ENCODE results near the gene SLC44A3. TPM values are rescaled to one million over a fixed set of nuclear protein-coding genes. Genes with fewer than 3 reads are reported as not detected.

Gene SLC44A3
- total and polyA plus RNA-seq, 2 of the 13 experiments (the other 11 are each of a cell fraction or from before 2014, with no cell fraction given) = 6.8 to 14.1 TPM

DNA sequence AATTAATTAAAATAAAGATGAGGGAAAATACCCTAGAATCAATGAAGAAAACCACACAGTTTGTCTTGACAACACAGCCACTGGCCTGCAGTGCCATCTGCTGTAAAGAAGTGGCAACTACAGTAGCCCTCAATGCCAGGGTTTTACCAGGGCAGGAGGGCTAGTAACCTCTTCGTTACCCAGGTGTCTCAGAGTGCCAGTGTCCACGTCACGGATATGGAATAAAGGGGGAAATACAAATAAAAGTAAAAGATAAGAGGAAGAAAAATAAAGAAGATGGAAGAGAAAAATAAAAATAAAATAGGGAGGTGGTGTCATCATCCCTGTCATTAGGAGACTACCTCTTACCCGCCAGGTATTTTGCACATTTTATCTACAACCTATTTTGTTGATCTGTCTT, 14.2 kb upstream of the SLC44A3 start:
- 42% methylated on average over 4 of the region's 4 CpGs for WGBS (ENCODE audit: low lambda C conversion rate)
- TF ChIP-seq, protein P1, sequence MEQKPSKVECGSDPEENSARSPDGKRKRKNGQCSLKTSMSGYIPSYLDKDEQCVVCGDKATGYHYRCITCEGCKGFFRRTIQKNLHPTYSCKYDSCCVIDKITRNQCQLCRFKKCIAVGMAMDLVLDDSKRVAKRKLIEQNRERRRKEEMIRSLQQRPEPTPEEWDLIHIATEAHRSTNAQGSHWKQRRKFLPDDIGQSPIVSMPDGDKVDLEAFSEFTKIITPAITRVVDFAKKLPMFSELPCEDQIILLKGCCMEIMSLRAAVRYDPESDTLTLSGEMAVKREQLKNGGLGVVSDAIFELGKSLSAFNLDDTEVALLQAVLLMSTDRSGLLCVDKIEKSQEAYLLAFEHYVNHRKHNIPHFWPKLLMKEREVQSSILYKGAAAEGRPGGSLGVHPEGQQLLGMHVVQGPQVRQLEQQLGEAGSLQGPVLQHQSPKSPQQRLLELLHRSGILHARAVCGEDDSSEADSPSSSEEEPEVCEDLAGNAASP (CRISPR knock-in tag; IDR thresholded peaks at IDR 0.05; ENCODE audit: borderline replicate concordance) = no peak
- TF ChIP-seq GATAD2A (CRISPR knock-in tag; IDR thresholded peaks at IDR 0.05) (peak; percentile 41; the same call in 1 of the 2 replicates), TCF7 (IDR thresholded peaks at IDR 0.05; ENCODE audit: low read depth) (no peak), ZNF724P (CRISPR knock-in tag; IDR thresholded peaks at IDR 0.05; ENCODE audit: borderline replicate concordance) (no peak), ZNF331 (CRISPR knock-in tag; IDR thresholded peaks at IDR 0.05) (0 out of 2 replicates have a peak, but pooled peaks have one; percentile 27), CHD4 (IDR thresholded peaks at IDR 0.05; ENCODE audit: borderline replicate concordance, low read length) (no peak), ZNF224 (CRISPR knock-in tag; IDR thresholded peaks at IDR 0.05) (no peak), ZNF143 (CRISPR knock-in tag; IDR thresholded peaks at IDR 0.05) (no peak), CENPX (CRISPR knock-in tag; IDR thresholded peaks at IDR 0.05) (no peak), SAFB2 (CRISPR knock-in tag; IDR thresholded peaks at IDR 0.05; ENCODE audit: borderline replicate concordance, low read depth) (no peak), RAD21 (CRISPR knock-in tag; IDR thresholded peaks at IDR 0.05) (peak; percentile 83), SRSF1 (optimal IDR thresholded peaks at IDR 0.05; ENCODE audit: low read depth, low read length) (no peak), ZNF431 (CRISPR knock-in tag; IDR thresholded peaks at IDR 0.05; ENCODE audit: borderline replicate concordance, low read depth) (no peak), ZNF530 (CRISPR knock-in tag; IDR thresholded peaks at IDR 0.05; ENCODE audit: low read depth) (no peak), SOX5 (CRISPR knock-in tag; IDR thresholded peaks at IDR 0.05; ENCODE audit: borderline replicate concordance) (peak; percentile 21; the same call in 1 of the 2 replicates), SMC3 (IDR thresholded peaks at IDR 0.05; ENCODE audit: low read length) (peak; percentile 93), ERF (CRISPR knock-in tag; IDR thresholded peaks at IDR 0.05) (peak; percentile 26; the same call in 1 of the 2 replicates), CREB1 (IDR thresholded peaks at IDR 0.05) (peak; percentile 68), CREB1 (CRISPR knock-in tag; IDR thresholded peaks at IDR 0.05) (no peak), IRF2 (CRISPR knock-in tag; IDR thresholded peaks at IDR 0.05) (0 out of 2 replicates have a peak, but pooled peaks have one; percentile 24), FOSL2 (CRISPR knock-in tag; IDR thresholded peaks at IDR 0.05) (peak; percentile 21; the same call in 1 of the 2 replicates), PAF1 (CRISPR knock-in tag; IDR thresholded peaks at IDR 0.05) (no peak)
- TF ChIP-seq, protein P2, sequence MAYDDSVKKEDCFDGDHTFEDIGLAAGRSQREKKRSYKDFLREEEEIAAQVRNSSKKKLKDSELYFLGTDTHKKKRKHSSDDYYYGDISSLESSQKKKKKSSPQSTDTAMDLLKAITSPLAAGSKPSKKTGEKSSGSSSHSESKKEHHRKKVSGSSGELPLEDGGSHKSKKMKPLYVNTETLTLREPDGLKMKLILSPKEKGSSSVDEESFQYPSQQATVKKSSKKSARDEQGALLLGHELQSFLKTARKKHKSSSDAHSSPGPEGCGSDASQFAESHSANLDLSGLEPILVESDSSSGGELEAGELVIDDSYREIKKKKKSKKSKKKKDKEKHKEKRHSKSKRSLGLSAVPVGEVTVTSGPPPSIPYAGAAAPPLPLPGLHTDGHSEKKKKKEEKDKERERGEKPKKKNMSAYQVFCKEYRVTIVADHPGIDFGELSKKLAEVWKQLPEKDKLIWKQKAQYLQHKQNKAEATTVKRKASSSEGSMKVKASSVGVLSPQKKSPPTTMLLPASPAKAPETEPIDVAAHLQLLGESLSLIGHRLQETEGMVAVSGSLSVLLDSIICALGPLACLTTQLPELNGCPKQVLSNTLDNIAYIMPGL (CRISPR knock-in tag; IDR thresholded peaks at IDR 0.05; ENCODE audit: borderline replicate concordance in 1 of 2, low read depth in 1 of 2) = peak in 1 of 2 experiments; percentile 35; a peak in 1 of 4 replicates

More for the DNA sequence above, 14.2 kb upstream of the SLC44A3 start:
- Histone ChIP-seq H3K79me2 (ENCODE audit: insufficient read depth, low read length) (no peaks in the 10 kb centered on the region), H3K36me3 (replicated peaks in 1 of 2; ENCODE audit: control insufficient read depth in 1 of 2, insufficient read depth in 2 of 2, low read length in 2 of 2) (no peaks in the 10 kb centered on the region), H3K4me1 (ENCODE audit: insufficient read depth, low read length) (peaks cover 77% of the 10 kb centered on the region), H2AFZ (ENCODE audit: low read length) (no peak overlapping the region), H3K9ac (ENCODE audit: insufficient read depth, low read depth, low read length) (no peak overlapping the region), H3K27ac (ENCODE audit: extremely low read length, insufficient read depth, low read length) (no peak overlapping the region), H3K4me3 (replicated peaks in 1 of 3; ENCODE audit: insufficient read depth in 1 of 3, low read depth in 2 of 3, low read length in 3 of 3) (no peak overlapping the region), H3K4me2 (ENCODE audit: low read depth, low read length) (no peak overlapping the region), H3K9me3 (ENCODE audit: low read length) (no peaks in the 10 kb centered on the region), H4K20me1 (ENCODE audit: insufficient read depth, low read length) (no peaks in the 10 kb centered on the region), H3K27me3 (ENCODE audit: control insufficient read depth in 1 of 2, insufficient read depth in 2 of 2, low read length in 2 of 2) (no peaks in the 10 kb centered on the region)
- FAIRE-seq (peak; percentile 72), DNase-seq (ENCODE audit: low spot score) (peak; percentile 45), ATAC-seq (no peak)
- POLR2A ChIA-PET = no interaction called here
- CTCF ChIA-PET (ENCODE audit: low intra/inter-chr PET ratio, low total read pairs) = interaction anchor here (1.2 to 2.4 kb wide), 5 partner anchors 277 to 325 kb away, joined by 3 to 25 read pairs (median 4); no protein-coding TSS in a partner anchor
- no TSS peak for BruUV-seq (replicated peaks)
- intact Hi-C loops (cut with micrococcal nuclease; ENCODE audit: unreplicated experiment) (loop anchor here (1.0 to 5.0 kb wide), 3 partner anchors 236 to 325 kb away; no protein-coding TSS in a partner anchor), in situ Hi-C loops (cut with HindIII; ENCODE audit: extremely low pct_ligation_motif_present, low pct_unique_long_range_greater_than_20kb) (loop anchor here (5.0 to 10.0 kb wide), 3 partner anchors 201 to 321 kb away; no protein-coding TSS in a partner anchor)

Measured in HepG2 (cell line).